Endothelial cell of hepatic sinusoid (primary cell): Measurements from ENCODE around the gene PLA2R1.

Experiments used
- in situ Hi-C: cut with HindIII; loops from 2 replicates; pipeline ENCODE4 v1.10.0; 2017; ENCODE audit warnings: low sequenced_read_pairs

PLA2R1 gene

GRCh38 chr2:159900343-159900742 lies 162.1 kb downstream of the PLA2R1 start:
- in situ Hi-C loops, result no loop called here

- in situ Hi-C loops, result no loop called here
These were observed 164.0 kb downstream of the PLA2R1 start for GRCh38 chr2:159898441-159898840.

GRCh38 chr2:159897720-159898119 lies 164.7 kb downstream of the PLA2R1 start:
- in situ Hi-C loops, result no loop called here

GRCh38 chr2:159897081-159897480 lies 165.3 kb downstream of the PLA2R1 start:
- in situ Hi-C loops, result no loop called here

GRCh38 chr2:159895258-159896065 lies 167.0 kb downstream of the PLA2R1 start:
- in situ Hi-C loops, result no loop called here

- in situ Hi-C loops, result no loop called here
These were observed 168.1 kb downstream of the PLA2R1 start for GRCh38 chr2:159894145-159894838.

- in situ Hi-C loops, result no loop called here
These were observed 169.2 kb downstream of the PLA2R1 start for GRCh38 chr2:159892990-159893810.

GRCh38 chr2:159891917-159892730 lies 170.3 kb downstream of the PLA2R1 start:
- in situ Hi-C loops, result no loop called here

GRCh38 chr2:159891267-159891588 lies 171.2 kb downstream of the PLA2R1 start:
- in situ Hi-C loops, result no loop called here

- in situ Hi-C loops, result no loop called here
These were observed 171.7 kb downstream of the PLA2R1 start for GRCh38 chr2:159890551-159891266.

- in situ Hi-C loops, result no loop called here
These were observed 180.2 kb downstream of the PLA2R1 start for GRCh38 chr2:159882130-159882745.
